ENCODE results near the gene VPS13C.
"Not testable (repeated sequence)": the region's sequence is repeated elsewhere in the genome, so short reads cannot be mapped to it uniquely, and the experiment has no call there.

VPS13C gene

GRCh38 chr15:62071711-62072308 is 11.6 kb upstream of the VPS13C start:
- DNase-seq (ENCODE audit: low read depth in 2 of 2, low spot score in 1 of 2), result no peak

GRCh38 chr15:62069551-62069950 is 9.3 kb upstream of the VPS13C start:
- DNase-seq (ENCODE audit: low read depth in 2 of 2, low spot score in 1 of 2), result no peak

- no peak for DNase-seq (ENCODE audit: low read depth in 2 of 2, low spot score in 1 of 2)
These were observed 8.5 kb upstream of the VPS13C start for GRCh38 chr15:62068810-62069167.

DNA sequence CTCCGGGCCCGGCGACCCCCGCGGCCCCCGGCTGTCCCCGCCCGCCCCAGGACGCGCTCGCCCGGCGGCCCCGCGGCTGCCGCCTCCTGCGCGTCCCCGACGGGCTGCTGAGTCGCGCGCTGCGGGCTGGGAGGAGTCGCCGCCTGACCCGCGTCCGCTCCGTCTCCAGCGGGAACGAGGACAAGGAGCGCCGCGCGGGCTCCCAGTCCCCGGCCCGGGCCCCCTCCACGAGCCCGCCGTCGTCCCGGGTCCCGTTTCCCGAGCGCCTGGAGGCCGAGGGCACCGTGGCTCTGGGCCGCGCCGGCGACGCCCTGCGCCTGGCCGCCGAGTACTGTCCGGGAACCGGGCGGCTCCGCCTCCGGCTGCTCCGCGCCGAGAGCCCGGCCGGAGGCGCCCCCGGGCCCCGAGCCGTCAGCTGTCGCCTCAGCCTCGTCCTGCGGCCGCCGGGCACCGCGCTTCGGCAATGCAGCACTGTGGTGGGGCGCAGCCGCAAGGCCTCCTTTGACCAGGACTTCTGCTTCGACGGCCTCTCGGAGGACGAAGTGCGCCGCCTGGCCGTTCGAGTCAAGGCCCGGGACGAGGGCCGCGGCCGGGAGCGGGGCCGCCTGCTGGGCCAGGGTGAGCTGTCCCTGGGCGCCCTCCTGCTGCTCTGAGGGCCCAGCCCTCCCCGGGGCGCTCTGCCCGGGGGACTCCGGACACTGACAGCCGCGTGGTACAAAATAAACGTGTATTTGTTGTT is 8.0 kb upstream of the VPS13C start:
- DNase-seq (ENCODE audit: low read depth in 2 of 2, low spot score in 1 of 2), result no peak

- no peak for DNase-seq (ENCODE audit: low read depth in 2 of 2, low spot score in 1 of 2)
These were observed 7.3 kb upstream of the VPS13C start for GRCh38 chr15:62067448-62068044.

- peak in 1 of 2 donors; percentile 24 for DNase-seq (ENCODE audit: low read depth in 2 of 2, low spot score in 1 of 2)
These were observed 6.6 kb upstream of the VPS13C start, which contains the start of gene C2CD4A for GRCh38 chr15:62066663-62067447. C2CD4A (plus strand) TSS chr15:62066977; CDS start chr15:62067614, 637 bp downstream.

GRCh38 chr15:62063825-62064635 is 3.8 kb upstream of the VPS13C start:
- no peak for DNase-seq (ENCODE audit: low read depth in 2 of 2, low spot score in 1 of 2)

DNA sequence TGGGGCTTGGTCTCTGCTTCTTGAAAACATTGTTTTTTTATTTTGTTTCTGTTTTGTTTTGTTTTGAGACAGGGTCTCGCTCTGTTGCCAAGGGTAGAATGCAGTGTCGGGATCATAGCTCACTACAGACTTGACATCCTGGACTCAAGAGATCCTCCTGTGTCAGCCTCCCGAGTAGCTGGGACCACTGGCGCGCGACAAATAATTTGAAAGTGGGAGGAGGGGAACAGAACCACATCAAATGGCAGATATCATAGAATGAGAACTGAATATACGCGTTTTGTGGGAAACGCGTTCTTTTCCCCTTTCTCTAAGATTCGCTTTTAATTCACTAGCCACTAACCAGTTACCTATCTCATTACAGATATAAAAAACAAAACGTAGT is 641 bp upstream of the VPS13C start:
- no peak for DNase-seq (ENCODE audit: low read depth in 2 of 2, low spot score in 1 of 2)

GRCh38 chr15:62059816-62060112 is 483 bp downstream of the VPS13C start:
- DNase-seq (ENCODE audit: low read depth in 2 of 2, low spot score in 1 of 2), result peak in 1 of 2 donors; percentile 19

DNA sequence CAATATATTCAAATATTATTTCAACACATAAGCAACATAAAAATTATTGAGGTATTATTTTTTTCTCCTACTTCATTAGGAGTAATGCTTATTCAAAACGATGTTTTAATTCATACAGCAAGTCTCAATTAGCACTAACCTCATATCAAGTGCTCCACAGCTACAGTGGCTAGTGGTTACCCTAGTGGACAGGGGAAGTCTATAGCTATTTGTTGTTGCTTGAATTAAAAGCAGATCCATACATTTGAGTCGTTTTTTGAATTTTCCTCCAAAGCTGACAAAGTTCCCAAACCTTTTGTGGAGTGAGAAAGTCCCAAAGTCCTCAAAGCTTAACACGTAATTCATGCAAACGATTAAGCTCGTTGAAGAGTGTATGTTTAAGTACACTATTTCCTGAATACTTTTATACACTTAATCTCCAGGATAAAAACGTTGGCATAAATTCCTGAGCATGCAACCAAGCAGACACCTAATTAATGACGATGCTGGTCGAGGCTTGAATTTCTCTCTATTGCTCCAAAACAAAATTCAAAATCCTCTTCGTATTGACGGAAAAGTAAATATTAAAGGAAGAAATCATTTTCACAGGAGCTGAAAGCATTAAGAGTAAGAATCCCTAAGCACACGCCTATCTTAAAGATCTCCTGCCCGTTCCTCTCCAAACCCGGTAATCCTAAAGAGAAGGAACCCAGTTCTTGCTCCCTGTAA is 985 bp downstream of the VPS13C start:
- DNase-seq (ENCODE audit: low read depth in 2 of 2, low spot score in 1 of 2), result no peak

GRCh38 chr15:62058327-62059028 is 1.8 kb downstream of the VPS13C start:
- no peak for DNase-seq (ENCODE audit: low read depth in 2 of 2, low spot score in 1 of 2)

DNA sequence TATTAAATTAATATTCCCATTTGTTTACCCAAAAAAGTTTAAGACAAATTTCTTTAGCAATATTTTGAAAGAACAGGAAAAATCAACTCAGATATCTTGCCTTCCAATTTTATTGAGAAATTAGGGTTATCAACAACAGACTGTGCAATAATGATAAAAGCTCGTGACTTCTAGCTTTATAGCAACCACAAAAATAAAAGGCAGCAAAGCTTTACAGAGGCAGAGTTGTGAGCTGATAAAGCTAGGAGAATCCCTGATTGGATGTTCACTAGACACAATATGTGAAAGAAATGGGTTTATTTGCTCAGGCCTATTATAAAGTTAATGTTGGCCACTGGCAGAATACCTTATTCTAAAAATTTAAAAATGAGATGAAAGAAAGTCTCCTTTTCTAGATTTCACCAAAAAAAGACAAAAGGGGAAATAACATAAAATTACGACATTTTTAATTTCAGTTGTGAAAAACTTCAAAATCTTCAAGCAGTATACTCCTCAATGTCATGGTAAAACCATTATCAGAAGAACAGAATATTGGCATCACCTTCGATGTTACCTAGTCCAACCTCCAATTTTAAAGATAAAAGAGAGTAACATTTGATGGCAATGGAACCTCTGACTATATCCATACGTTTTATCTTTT is 2.8 kb downstream of the VPS13C start:
- no peak for DNase-seq (ENCODE audit: low read depth in 2 of 2, low spot score in 1 of 2)

DNA sequence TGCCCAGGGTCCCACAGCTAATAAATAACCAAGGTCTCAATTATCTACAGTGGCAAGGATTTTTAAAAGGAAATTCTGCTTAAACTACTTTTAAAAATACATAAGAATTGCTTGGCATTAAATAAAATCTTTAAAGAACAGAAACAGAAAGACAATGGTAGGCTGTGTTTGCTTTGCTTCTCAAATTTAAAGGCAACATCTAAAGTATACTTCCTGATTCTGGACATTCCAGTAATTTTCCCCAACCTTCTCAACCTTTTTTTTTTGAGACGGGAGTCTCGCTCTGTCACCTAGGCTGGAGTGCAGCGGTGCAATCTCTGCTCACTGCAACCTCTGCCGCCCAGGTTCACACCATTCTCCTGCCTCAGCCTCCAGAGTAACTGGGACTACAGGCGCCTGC is 5.3 kb downstream of the VPS13C start:
- DNase-seq (ENCODE audit: low read depth in 2 of 2, low spot score in 1 of 2), result no peak

- no peak for DNase-seq (ENCODE audit: low read depth in 2 of 2, low spot score in 1 of 2)
These were observed 6.7 kb downstream of the VPS13C start for GRCh38 chr15:62053439-62054085.

GRCh38 chr15:62052713-62053112 is 7.5 kb downstream of the VPS13C start:
- DNase-seq (ENCODE audit: low read depth in 2 of 2, low spot score in 1 of 2), result no peak

DNA sequence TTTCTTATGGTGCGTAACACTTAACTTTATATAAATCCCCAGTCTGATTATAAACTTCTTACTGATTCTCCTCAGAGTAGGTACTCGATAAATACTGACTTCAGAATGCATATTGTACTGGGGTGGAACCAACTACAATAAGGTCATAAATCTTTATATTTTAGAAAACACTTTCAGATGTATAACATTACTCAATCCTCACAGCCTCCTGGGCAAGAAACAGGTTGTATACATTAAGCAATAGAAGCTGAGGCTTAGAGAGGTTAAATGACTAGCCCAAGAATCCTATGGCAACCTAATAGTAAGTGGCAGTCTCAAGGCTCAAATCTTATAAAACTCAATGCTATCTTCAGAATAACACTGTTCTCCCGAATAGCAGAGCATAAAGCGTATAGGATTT is 9.1 kb downstream of the VPS13C start:
- DNase-seq (ENCODE audit: low read depth in 2 of 2, low spot score in 1 of 2), result no peak

- DNase-seq (ENCODE audit: low read depth in 2 of 2, low spot score in 1 of 2), result no peak
These were observed 10.1 kb downstream of the VPS13C start for GRCh38 chr15:62050115-62050514.

GRCh38 chr15:62048254-62048653 is 12.0 kb downstream of the VPS13C start:
- DNase-seq (ENCODE audit: low read depth in 2 of 2, low spot score in 1 of 2), result not testable (repeated sequence)

DNA sequence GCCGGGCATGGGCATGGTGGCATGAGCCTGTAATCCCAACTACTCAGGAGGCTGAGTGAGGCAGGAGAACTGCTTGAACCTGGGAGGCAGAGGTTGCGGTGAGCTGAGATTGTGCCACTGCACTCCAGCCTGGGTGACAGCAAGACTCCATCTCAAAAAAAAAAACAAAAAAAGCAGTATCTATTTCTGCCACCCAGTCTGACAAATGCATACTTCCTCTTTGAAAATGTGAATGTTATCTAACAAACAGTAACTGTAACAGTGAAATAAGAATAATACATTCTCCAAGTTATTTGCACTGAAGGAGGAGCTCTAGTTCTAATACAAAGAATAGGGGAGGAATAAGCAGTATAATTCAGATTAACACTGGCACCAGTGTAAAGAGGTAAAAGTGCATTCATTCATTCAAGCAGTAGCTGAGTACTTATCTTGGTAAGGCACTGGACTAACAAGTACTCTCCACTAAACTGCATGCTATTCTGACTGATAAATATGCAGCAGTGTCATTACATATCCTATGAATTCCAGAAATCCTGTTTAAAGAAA is 12.9 kb downstream of the VPS13C start:
- no peak for DNase-seq (ENCODE audit: low read depth in 2 of 2, low spot score in 1 of 2)

Data from stimulated activated CD8-positive, alpha-beta memory T cell treated with anti-CD3 and anti-CD28 coated beads, Interleukin-4, amount 100 ng/mL, for 1 hour (primary cell).